ENCODE data around the gene CES1.
"Not testable (repeated sequence)": the region's sequence is repeated elsewhere in the genome, so short reads cannot be mapped to it uniquely, and the experiment has no call there.

Gene CES1

GRCh38 chr16:55868980-55869379 lies 36.1 kb upstream of the CES1 start:
- DNase-seq (ENCODE audit: low read depth): no peak
- no peak overlapping the region for H3K4me3 ChIP-seq (ENCODE audit: control insufficient read depth, low read depth, low read length)
- no peak for TF ChIP-seq CTCF (IDR thresholded peaks at IDR 0.05; ENCODE audit: control insufficient read depth, insufficient read depth, low read depth, low read length, missing control alignments)

DNA sequence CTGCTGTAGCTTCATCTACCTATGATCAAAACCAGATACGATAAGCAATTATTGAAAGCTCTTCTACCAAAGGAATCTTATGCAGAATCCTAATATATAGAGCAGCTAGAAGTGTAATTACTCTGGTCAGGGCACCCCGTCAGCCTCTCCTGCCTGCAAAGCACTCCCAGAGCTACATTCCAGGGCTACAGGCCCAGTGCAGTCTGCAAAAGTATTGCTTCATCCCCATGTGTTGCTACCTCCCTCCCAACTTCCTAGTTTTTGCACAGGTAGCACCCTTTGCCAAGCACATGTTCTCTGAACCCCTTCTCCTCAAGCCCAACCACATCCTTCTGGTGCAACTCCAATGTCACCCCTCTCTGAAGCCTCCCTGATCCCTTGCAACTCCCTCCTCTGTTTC lies 35.2 kb upstream of the CES1 start:
- DNase-seq (ENCODE audit: low read depth): no peak
- no peak for TF ChIP-seq CTCF (IDR thresholded peaks at IDR 0.05; ENCODE audit: control insufficient read depth, insufficient read depth, low read depth, low read length, missing control alignments)
- no peak overlapping the region for H3K4me3 ChIP-seq (ENCODE audit: control insufficient read depth, low read depth, low read length)

DNA sequence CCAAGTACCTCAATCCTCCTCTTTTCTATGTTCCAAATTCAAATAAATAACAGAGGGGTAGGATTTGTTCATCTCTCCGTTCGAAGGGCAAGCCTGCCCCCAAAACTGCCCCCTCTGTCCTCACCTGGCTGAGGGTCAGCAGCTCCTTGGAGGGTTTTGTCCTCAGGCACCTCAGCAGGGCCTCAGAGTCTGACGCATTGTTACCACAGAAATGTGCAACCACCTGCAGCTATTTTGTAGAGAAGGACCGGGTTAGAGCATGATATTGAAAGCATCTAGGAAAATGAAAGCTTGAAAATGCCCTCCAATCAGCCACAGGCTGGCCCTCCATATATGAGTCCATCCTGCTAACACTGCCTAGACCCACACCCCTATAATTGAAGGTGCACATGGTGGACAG lies 28.4 kb upstream of the CES1 start:
- TF ChIP-seq CTCF (IDR thresholded peaks at IDR 0.05; ENCODE audit: control insufficient read depth, insufficient read depth, low read depth, low read length, missing control alignments): no peak
- H3K4me3 ChIP-seq (ENCODE audit: control insufficient read depth, low read depth, low read length): no peak overlapping the region
- no peak for DNase-seq (ENCODE audit: low read depth)

DNA sequence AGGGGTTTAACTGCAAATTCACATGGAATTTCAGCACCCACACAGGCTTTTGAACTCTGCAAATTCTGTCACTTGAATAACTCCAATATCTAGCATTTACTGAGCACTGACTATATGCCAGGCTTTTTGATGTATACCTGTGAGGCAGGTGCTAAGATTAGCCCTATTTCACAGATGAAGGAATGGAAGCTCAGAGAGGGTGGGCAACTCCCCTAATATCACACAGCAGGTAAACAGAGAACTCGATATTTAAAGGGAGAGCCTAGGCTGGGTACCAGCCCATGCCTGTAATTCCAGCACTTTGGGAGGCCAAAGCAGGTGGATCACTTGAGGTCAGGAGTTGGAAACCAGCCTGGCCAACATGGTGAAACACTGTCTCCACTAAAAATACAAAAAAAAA lies 24.8 kb upstream of the CES1 start:
- not testable (repeated sequence) for DNase-seq (ENCODE audit: low read depth)

GRCh38 chr16:55856950-55857349 lies 24.1 kb upstream of the CES1 start:
- no peak for TF ChIP-seq CTCF (IDR thresholded peaks at IDR 0.05; ENCODE audit: control insufficient read depth, insufficient read depth, low read depth, low read length, missing control alignments)
- no peak for DNase-seq (ENCODE audit: low read depth)
- H3K4me3 ChIP-seq (ENCODE audit: control insufficient read depth, low read depth, low read length): no peak overlapping the region

More for the DNA sequence above, 24.8 kb upstream of the CES1 start:
- not testable (repeated sequence) for H3K4me3 ChIP-seq (ENCODE audit: control insufficient read depth, low read depth, low read length)

GRCh38 chr16:55853114-55853513 lies 20.2 kb upstream of the CES1 start:
- DNase-seq (ENCODE audit: low read depth): peak; percentile 3
- TF ChIP-seq CTCF (IDR thresholded peaks at IDR 0.05; ENCODE audit: control insufficient read depth, insufficient read depth, low read depth, low read length, missing control alignments): no peak
- no peak overlapping the region for H3K4me3 ChIP-seq (ENCODE audit: control insufficient read depth, low read depth, low read length)

GRCh38 chr16:55849536-55849935 lies 16.6 kb upstream of the CES1 start:
- DNase-seq (ENCODE audit: low read depth): no peak
- no peak for TF ChIP-seq CTCF (IDR thresholded peaks at IDR 0.05; ENCODE audit: control insufficient read depth, insufficient read depth, low read depth, low read length, missing control alignments)
- no peak overlapping the region for H3K4me3 ChIP-seq (ENCODE audit: control insufficient read depth, low read depth, low read length)
